Measurements from ENCODE around the gene MAL. TPM values are rescaled to one million over a fixed set of nuclear protein-coding genes. Genes with fewer than 3 reads are reported as not detected.

The MAL gene
- total RNA-seq, 1 experiment from 2014 or later, result 1.6 TPM

DNA sequence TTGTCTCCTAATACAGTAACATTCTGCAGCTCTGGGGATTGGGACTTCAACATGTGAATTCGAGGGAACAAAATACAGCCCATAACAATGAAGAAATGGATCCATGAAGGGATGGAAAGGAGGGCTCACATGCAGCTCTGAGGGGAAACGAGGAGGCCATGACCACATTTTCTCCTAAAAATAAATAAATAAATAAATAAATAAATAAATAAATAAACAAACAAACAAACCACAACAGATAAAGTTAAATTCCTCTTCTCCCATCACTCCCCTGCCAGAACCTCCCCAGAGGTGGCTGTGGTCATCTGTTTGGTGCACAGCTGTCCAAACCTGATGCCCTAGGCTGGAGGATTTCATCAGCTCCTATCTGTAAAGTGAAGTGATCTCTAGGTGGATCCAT, 42.7 kb downstream of the MAL start:
- no peak overlapping the region for H3K9ac ChIP-seq (ENCODE audit: low read length)
- H3K27me3 ChIP-seq (ENCODE audit: low read length), result no peaks in the 10 kb centered on the region
- ChIA-PET CTCF (interaction anchor here (0.6 to 0.7 kb wide), 2 partner anchors 82 to 92 kb away, joined by 4 to 11 read pairs; no protein-coding TSS in a partner anchor), POLR2A (ENCODE audit: unreplicated experiment) (no interaction called here)
- ATAC-seq, result no peak
- no peak overlapping the region for H3K27ac ChIP-seq (ENCODE audit: low read length)
- H3K9me2 ChIP-seq (replicated peaks; ENCODE audit: low read length), result no peaks in the 10 kb centered on the region
- DNase-seq, result no peak
- no peaks in the 10 kb centered on the region for H3K4me1 ChIP-seq (ENCODE audit: insufficient read depth, low read length)
- H3K36me3 ChIP-seq (ENCODE audit: low read depth, low read length), result no peaks in the 10 kb centered on the region
- H3K4me3 ChIP-seq (ENCODE audit: low read length), result no peak overlapping the region
- H4K20me1 ChIP-seq (ENCODE audit: low read length), result no peaks in the 10 kb centered on the region
- no TSS peak for BruUV-seq (replicated peaks)
- TF ChIP-seq, protein P1, sequence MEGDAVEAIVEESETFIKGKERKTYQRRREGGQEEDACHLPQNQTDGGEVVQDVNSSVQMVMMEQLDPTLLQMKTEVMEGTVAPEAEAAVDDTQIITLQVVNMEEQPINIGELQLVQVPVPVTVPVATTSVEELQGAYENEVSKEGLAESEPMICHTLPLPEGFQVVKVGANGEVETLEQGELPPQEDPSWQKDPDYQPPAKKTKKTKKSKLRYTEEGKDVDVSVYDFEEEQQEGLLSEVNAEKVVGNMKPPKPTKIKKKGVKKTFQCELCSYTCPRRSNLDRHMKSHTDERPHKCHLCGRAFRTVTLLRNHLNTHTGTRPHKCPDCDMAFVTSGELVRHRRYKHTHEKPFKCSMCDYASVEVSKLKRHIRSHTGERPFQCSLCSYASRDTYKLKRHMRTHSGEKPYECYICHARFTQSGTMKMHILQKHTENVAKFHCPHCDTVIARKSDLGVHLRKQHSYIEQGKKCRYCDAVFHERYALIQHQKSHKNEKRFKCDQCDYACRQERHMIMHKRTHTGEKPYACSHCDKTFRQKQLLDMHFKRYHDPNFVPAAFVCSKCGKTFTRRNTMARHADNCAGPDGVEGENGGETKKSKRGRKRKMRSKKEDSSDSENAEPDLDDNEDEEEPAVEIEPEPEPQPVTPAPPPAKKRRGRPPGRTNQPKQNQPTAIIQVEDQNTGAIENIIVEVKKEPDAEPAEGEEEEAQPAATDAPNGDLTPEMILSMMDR (conservative IDR thresholded peaks at IDR 0.05; ENCODE audit: low read depth, low read length), result no peak
- TF ChIP-seq EZH2phosphoT487 (IDR thresholded peaks at IDR 0.05; ENCODE audit: borderline replicate concordance, low read length), result no peak
- TF ChIP-seq EZH2 (IDR thresholded peaks at IDR 0.05; ENCODE audit: low read length, unreplicated experiment), result no peak
- no peak overlapping the region for H2AFZ ChIP-seq (ENCODE audit: low read length)
- no peaks in the 10 kb centered on the region for H3K9me3 ChIP-seq (ENCODE audit: low read length)
- no peaks in the 10 kb centered on the region for H3F3A ChIP-seq (ENCODE audit: low read length, unreplicated experiment)
- intact Hi-C loops (cut with micrococcal nuclease), result no loop called here
- no peak overlapping the region for H3K4me2 ChIP-seq (ENCODE audit: low read length)
- no peaks in the 10 kb centered on the region for H3K79me2 ChIP-seq (ENCODE audit: low read length)

- Histone ChIP-seq H4K20me1 (ENCODE audit: low read length) (no peaks in the 10 kb centered on the region), H3K9ac (ENCODE audit: low read length) (no peak overlapping the region), H3K79me2 (ENCODE audit: low read length) (no peaks in the 10 kb centered on the region), H3K4me1 (ENCODE audit: insufficient read depth, low read length) (no peaks in the 10 kb centered on the region), H3K9me2 (replicated peaks; ENCODE audit: low read length) (no peaks in the 10 kb centered on the region), H3K27ac (ENCODE audit: low read length) (no peak overlapping the region), H3K36me3 (ENCODE audit: low read depth, low read length) (no peaks in the 10 kb centered on the region), H3K4me2 (ENCODE audit: low read length) (no peak overlapping the region), H3K4me3 (ENCODE audit: low read length) (no peak overlapping the region), H3K27me3 (ENCODE audit: low read length) (no peaks in the 10 kb centered on the region), H3F3A (ENCODE audit: low read length, unreplicated experiment) (no peaks in the 10 kb centered on the region), H3K9me3 (ENCODE audit: low read length) (no peaks in the 10 kb centered on the region), H2AFZ (ENCODE audit: low read length) (no peak overlapping the region)
- TF ChIP-seq EZH2 (IDR thresholded peaks at IDR 0.05; ENCODE audit: low read length, unreplicated experiment) (no peak), EZH2phosphoT487 (IDR thresholded peaks at IDR 0.05; ENCODE audit: borderline replicate concordance, low read length) (no peak)
- TF ChIP-seq, protein P1 (conservative IDR thresholded peaks at IDR 0.05; ENCODE audit: low read depth, low read length), result no peak
- no peak for ATAC-seq
- no TSS peak for BruUV-seq (replicated peaks)
- CTCF ChIA-PET, result no interaction called here
- intact Hi-C loops (cut with micrococcal nuclease), result no loop called here
- no peak for DNase-seq
- POLR2A ChIA-PET (ENCODE audit: unreplicated experiment), result no interaction called here
These were observed 44.0 kb downstream of the MAL start for GRCh38 chr2:95069465-95069864.

DNA sequence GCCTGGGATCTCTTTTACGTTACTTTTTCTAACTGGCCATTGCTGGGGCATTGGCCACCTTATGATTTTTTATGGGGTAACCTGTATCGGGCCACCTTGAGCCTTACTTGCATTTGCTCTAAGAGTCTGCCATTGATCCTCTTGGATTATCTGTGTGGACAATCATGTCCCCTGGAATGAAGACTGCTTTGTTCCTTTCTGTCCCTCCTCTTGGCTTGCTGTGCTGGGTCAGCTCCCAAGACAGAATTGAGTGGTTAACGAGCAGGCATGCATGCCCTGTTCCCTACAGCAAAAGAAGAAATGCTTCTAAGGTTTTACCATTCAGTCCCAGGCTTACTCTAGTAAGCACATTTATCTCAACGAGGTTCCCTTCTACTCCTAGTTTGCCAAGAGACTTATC, 46.3 kb downstream of the MAL start:
- no peaks in the 10 kb centered on the region for H3K9me3 ChIP-seq (ENCODE audit: low read length)
- TF ChIP-seq, protein P1 (conservative IDR thresholded peaks at IDR 0.05; ENCODE audit: low read depth, low read length), result no peak
- no peak for TF ChIP-seq EZH2phosphoT487 (IDR thresholded peaks at IDR 0.05; ENCODE audit: borderline replicate concordance, low read length)
- TF ChIP-seq EZH2 (IDR thresholded peaks at IDR 0.05; ENCODE audit: low read length, unreplicated experiment), result no peak
- H3K4me3 ChIP-seq (ENCODE audit: low read length), result no peak overlapping the region
- no peak overlapping the region for H3K9ac ChIP-seq (ENCODE audit: low read length)
- intact Hi-C loops (cut with micrococcal nuclease), result no loop called here
- no peaks in the 10 kb centered on the region for H3K27me3 ChIP-seq (ENCODE audit: low read length)
- H3K4me1 ChIP-seq (ENCODE audit: insufficient read depth, low read length), result peaks cover 5% of the 10 kb centered on the region; the same call in 1 of the 2 replicates
- H3F3A ChIP-seq (ENCODE audit: low read length, unreplicated experiment), result no peaks in the 10 kb centered on the region
- H3K79me2 ChIP-seq (ENCODE audit: low read length), result no peaks in the 10 kb centered on the region
- no peak overlapping the region for H3K27ac ChIP-seq (ENCODE audit: low read length)
- no peak overlapping the region for H3K4me2 ChIP-seq (ENCODE audit: low read length)
- ChIA-PET POLR2A (ENCODE audit: unreplicated experiment) (no interaction called here), CTCF (no interaction called here)
- no TSS peak for BruUV-seq (replicated peaks)
- H3K36me3 ChIP-seq (ENCODE audit: low read depth, low read length), result no peaks in the 10 kb centered on the region
- no peak overlapping the region for H2AFZ ChIP-seq (ENCODE audit: low read length)
- H3K9me2 ChIP-seq (replicated peaks; ENCODE audit: low read length), result no peaks in the 10 kb centered on the region
- ATAC-seq (no peak), DNase-seq (no peak)
- H4K20me1 ChIP-seq (ENCODE audit: low read length), result no peaks in the 10 kb centered on the region
